Islet precursor cell (in vitro differentiated cells): ENCODE measurements around the gene M6PR.
"Not testable (repeated sequence)": the region's sequence is repeated elsewhere in the genome, so short reads cannot be mapped to it uniquely, and the experiment has no call there.

Experiments
- DNase-seq: peaks from one replicate; pipeline ENCODE4 v3.0.0-alpha.2; 2018

M6PR gene

GRCh38 chr12:8950702-8951478 lies 1.4 kb upstream of the M6PR start:
- peak; percentile 30 for DNase-seq

GRCh38 chr12:8950221-8950527 lies 729 bp upstream of the M6PR start:
- DNase-seq = no peak

- DNase-seq = peak; percentile 65
Measured at GRCh38 chr12:8948701-8949341, 624 bp downstream of the M6PR start.

GRCh38 chr12:8947737-8948136 lies 1.7 kb downstream of the M6PR start:
- DNase-seq = no peak

- no peak for DNase-seq
Measured at GRCh38 chr12:8946733-8947132, 2.7 kb downstream of the M6PR start.

- DNase-seq = no peak
Measured at GRCh38 chr12:8943565-8944186, 5.8 kb downstream of the M6PR start.

GRCh38 chr12:8941691-8942478 lies 7.6 kb downstream of the M6PR start:
- DNase-seq = no peak

GRCh38 chr12:8937842-8938442 lies 11.5 kb downstream of the M6PR start:
- not testable (repeated sequence) for DNase-seq

- no peak for DNase-seq
Measured at GRCh38 chr12:8936735-8937134, 12.7 kb downstream of the M6PR start.

- not testable (repeated sequence) for DNase-seq
Measured at GRCh38 chr12:8934080-8934479, 15.4 kb downstream of the M6PR start.

- not testable (repeated sequence) for DNase-seq
Measured at GRCh38 chr12:8932464-8932863, 17.0 kb downstream of the M6PR start.

GRCh38 chr12:8930655-8931323 lies 18.7 kb downstream of the M6PR start:
- DNase-seq = not testable (repeated sequence)

GRCh38 chr12:8922544-8922943 lies 26.9 kb downstream of the M6PR start:
- DNase-seq = no peak

- DNase-seq = not testable (repeated sequence)
Measured at GRCh38 chr12:8919643-8920042, 29.8 kb downstream of the M6PR start.

GRCh38 chr12:8917751-8918150 lies 31.7 kb downstream of the M6PR start:
- no peak for DNase-seq

- no peak for DNase-seq
Measured at GRCh38 chr12:8917031-8917430, 32.4 kb downstream of the M6PR start.

- no peak for DNase-seq
Measured at GRCh38 chr12:8916154-8916553, 33.3 kb downstream of the M6PR start.

- DNase-seq = peak; percentile 96
Measured at GRCh38 chr12:8914716-8915526, 34.5 kb downstream of the M6PR start.

- peak; percentile 95 for DNase-seq
Measured at GRCh38 chr12:8914033-8914715, 35.3 kb downstream of the M6PR start, which contains the start of gene PHC1. TSS of gene PHC1 (plus strand) at chr12:8914509. CDS start at chr12:8917678, 3,169 bp downstream.

GRCh38 chr12:8913702-8914032 lies 35.8 kb downstream of the M6PR start:
- no peak for DNase-seq

GRCh38 chr12:8912914-8913313 lies 36.5 kb downstream of the M6PR start:
- DNase-seq = peak; percentile 89
